ENCODE measurements around the gene TEDDM1.

DNA sequence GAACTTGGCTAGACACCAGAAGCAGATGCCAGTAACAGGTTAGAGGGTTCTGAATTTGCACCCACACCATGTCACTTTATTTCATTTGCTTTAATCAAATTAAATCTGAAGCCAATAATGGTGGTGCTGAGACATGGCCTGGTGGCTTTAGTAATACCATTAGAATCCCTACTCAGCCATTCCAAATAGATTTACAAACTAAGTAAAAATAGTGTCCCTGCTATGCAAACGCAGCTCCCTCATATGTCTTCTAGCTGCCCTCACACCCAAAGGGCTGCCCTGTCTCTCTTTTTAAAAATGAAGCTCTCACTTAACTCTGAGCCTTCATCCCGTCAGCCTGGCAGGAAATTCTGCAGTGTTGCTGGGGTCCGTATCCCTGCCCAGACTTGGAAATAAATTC, 29.9 kb downstream of the TEDDM1 start:
- no peak for TF ChIP-seq TAF1 (IDR thresholded peaks at IDR 0.05; ENCODE audit: low read depth, low read length)
- TF ChIP-seq POLR2A (IDR thresholded peaks at IDR 0.05; ENCODE audit: low read depth, low read length), result no peak
- no peak for TF ChIP-seq SPI1 (IDR thresholded peaks at IDR 0.05; ENCODE audit: low read depth, low read length)
- no peak for TF ChIP-seq POLR2AphosphoS5 (IDR thresholded peaks at IDR 0.05; ENCODE audit: low read depth, low read length)
- TF ChIP-seq POU2F2 (IDR thresholded peaks at IDR 0.05; ENCODE audit: low read depth, low read length), result no peak
